Measurements from ENCODE around the gene FOXA2. TPM values are rescaled to one million over a fixed set of nuclear protein-coding genes. Genes with fewer than 3 reads are reported as not detected.

FOXA2 gene
- total and polyA plus RNA-seq, 2 of the 13 experiments (the other 11 are each of a cell fraction or from before 2014, with no cell fraction given), result 8.8 to 12.2 TPM

GRCh38 chr20:22533823-22534751 lies 50.3 kb downstream of the FOXA2 start (continued):
- TF ChIP-seq KLF13 (CRISPR knock-in tag; IDR thresholded peaks at IDR 0.05) (peak; percentile 41; the same call in 1 of the 2 replicates), ZNF776 (CRISPR knock-in tag; IDR thresholded peaks at IDR 0.05) (peak; percentile 99), FOXM1 (CRISPR knock-in tag; IDR thresholded peaks at IDR 0.05) (peak; percentile 90; the same call in 1 of the 2 replicates), NR2C2 (CRISPR knock-in tag; IDR thresholded peaks at IDR 0.05; ENCODE audit: borderline replicate concordance) (peak; percentile 78), IKZF5 (CRISPR knock-in tag; IDR thresholded peaks at IDR 0.05) (peak; percentile 99), PPARG (CRISPR knock-in tag; conservative IDR thresholded peaks at IDR 0.05) (peak; percentile 91), ZFP1 (CRISPR knock-in tag; IDR thresholded peaks at IDR 0.05) (peak; percentile 89; the same call in 1 of the 2 replicates), HOXA9 (CRISPR knock-in tag; IDR thresholded peaks at IDR 0.05; ENCODE audit: borderline replicate concordance) (no peak), SMARCE1 (IDR thresholded peaks at IDR 0.05; ENCODE audit: borderline replicate concordance) (no peak), ZNF274 (CRISPR knock-in tag; IDR thresholded peaks at IDR 0.05) (peak; percentile 99), ZNF136 (CRISPR knock-in tag; IDR thresholded peaks at IDR 0.05; ENCODE audit: low read depth) (peak; percentile 95), ZBTB3 (CRISPR knock-in tag; IDR thresholded peaks at IDR 0.05; ENCODE audit: borderline replicate concordance, low read depth) (peak; percentile 95), ZNF556 (CRISPR knock-in tag; IDR thresholded peaks at IDR 0.05; ENCODE audit: borderline replicate concordance) (peak; percentile 99), ONECUT2 (CRISPR knock-in tag; IDR thresholded peaks at IDR 0.05) (peak; percentile 77), ZNF318 (CRISPR knock-in tag; IDR thresholded peaks at IDR 0.05) (peak; percentile 99; the same call in 1 of the 2 replicates), MAFG (CRISPR knock-in tag; IDR thresholded peaks at IDR 0.05) (no peak), CENPT (CRISPR knock-in tag; IDR thresholded peaks at IDR 0.05; ENCODE audit: low read depth) (peak; percentile 97), TRAFD1 (CRISPR knock-in tag; IDR thresholded peaks at IDR 0.05; ENCODE audit: borderline replicate concordance) (peak; percentile 23; the same call in 1 of the 2 replicates)
